HG02610 (cell line): ENCODE results near the gene GYS1.
"Not testable (repeated sequence)": the region's sequence is repeated elsewhere in the genome, so short reads cannot be mapped to it uniquely, and the experiment has no call there.

Experiments used
- ATAC-seq: cut with Tn5 transposase; IDR thresholded peaks from one replicate; pipeline ENCODE4 v1.9.1; 2021; ENCODE audit warnings: mild to moderate bottlenecking, moderate library complexity; ENCODE audit not compliant: unreplicated experiment

GYS1 gene

DNA sequence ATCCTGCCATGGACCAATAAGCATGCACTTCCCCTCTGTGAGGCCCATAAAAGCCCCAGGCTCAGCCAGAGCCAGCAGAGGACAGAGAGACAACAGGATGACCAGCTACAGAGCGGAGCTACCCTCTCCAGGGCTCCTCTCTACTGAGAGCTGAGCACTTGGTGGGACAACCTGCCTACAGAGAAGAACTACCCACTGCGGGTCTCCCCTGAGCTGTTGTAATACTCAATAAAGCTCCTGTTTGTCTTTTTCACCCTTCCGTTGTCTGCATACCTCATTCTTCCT is 45.9 kb downstream of the GYS1 start:
- no peak for ATAC-seq

DNA sequence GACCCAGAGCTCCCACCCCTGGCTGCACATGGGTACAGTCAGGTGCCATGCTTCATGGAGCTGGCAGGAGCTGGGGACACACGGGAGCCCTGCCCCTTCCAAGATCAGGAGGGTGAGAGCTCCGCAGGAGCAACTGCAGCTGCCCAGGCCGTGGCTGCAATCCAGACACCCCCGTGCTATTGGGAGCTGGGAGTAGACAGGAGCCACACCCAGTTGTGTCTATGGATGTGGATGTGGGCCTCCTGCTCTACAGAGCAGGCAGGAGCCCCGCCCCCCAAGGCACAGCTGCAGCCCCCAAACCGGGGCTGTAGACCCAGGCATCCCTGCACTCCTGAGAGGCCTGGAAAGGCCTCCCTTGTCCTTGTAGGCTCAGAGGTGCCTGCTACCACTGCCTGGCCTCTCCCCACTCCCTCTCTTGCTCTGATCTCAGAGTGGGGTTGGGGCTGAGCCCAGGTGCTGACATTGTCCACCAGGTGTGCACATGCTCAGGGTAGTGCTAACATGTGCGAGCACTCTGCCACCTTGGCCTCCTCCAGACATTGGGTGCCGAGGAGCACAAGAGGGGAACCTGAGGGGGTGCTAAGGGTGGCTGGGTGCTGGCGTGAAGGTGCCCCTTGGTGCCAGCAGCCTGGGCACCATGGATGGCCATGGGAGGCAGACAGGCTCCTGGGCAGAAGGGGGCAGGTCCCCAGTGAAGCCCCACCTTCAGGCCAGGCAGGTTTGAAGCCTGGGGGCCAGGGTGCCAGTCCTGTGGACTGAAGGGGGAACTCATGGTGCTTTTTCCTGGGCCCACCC is 46.4 kb downstream of the GYS1 start:
- ATAC-seq = no peak

DNA sequence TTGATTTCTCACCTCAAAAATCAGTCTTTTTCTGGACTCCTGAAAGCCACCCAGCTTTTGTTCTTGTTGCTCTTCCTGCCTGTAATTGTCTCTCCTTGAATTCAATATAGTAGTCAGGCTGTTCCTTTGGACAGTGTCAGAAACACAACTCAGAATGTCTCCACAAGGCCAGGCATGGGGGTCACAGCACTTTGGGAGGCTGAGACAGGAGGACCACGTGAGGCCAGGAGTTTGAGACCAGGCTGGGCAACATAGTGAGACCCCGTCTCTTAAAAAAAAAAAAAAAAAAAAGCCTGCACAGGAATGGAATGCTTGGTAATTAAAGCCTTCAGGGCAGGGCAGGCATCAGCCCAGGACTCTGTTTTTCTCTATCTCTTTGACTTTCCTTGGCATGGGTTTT is 47.3 kb downstream of the GYS1 start:
- no peak for ATAC-seq

DNA sequence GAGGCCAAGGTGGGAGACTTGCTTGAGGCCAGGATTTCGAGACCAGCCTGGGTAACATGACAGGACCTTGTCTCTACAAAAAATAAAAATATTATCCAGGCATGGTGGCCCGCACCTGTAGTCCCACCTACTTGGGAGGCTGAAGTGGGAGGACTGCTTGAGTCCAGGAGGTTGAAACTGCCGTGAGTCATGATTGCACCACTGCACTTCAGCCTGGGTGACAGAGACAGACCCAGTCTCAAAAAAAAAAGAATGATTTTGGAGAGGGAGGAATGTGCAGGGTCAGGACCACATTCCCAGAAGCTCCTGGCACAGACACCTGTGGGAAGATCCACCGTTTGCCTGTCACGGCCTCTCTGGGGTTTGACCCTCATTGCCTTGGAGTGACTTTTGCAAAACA is 47.7 kb downstream of the GYS1 start:
- ATAC-seq = no peak

DNA sequence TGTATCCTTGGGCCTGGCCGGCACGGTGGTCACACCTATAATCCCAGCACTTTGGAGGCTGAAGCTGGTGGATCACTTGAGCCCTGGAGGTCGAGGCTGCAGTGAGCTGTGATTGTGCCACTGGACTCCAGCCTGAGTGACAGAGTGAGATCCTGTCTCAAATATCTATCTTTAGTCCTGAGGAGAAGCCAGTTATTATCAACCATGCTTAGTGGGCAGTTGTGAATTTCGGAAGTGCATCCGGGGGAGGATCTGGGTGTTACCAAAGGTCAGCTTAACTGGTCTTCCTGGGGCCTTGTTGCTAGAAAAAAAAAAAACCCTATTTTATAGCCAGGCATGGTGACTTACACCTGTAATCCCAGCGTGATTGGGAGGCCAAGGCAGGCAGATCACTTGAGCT is 50.0 kb downstream of the GYS1 start:
- no peak for ATAC-seq

DNA sequence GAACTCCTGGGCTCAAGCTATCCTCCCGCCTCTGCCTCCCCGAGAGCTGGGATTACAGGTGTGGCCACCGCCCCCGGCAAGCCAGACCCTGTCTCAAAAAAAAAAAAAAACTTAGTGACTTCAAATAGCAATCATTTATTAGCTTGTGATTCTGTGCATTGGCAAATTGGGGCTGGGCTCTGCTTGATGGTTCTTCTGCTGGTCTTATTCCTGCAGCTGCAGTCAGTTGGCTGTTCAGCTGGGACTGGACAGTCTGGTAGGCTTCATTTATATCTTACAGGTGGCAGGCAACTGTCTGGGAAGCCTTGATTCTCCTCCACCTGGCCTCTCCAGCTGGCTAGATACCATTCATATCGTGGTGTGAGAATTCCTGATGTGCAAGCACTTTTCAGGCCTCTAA is 52.2 kb downstream of the GYS1 start:
- no peak for ATAC-seq

DNA sequence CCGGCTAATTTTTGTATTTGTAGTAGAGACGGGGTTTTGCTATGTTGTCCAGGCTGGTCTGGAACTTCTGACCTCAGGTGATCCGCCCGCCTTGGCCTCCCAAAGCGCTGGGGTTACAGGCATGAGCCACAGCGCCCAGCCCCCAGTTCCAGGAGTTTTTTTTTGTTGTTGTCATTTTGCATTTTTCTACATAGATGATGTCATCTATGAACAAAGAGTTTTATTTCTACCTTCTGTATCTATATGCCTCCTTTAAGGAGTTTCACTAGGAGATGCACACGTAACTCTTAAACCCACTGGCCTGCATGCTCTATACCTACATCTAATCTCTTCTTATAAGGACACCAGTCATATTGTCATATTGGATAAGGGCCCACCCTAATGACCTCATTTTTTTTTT is 54.9 kb downstream of the GYS1 start:
- ATAC-seq = no peak

DNA sequence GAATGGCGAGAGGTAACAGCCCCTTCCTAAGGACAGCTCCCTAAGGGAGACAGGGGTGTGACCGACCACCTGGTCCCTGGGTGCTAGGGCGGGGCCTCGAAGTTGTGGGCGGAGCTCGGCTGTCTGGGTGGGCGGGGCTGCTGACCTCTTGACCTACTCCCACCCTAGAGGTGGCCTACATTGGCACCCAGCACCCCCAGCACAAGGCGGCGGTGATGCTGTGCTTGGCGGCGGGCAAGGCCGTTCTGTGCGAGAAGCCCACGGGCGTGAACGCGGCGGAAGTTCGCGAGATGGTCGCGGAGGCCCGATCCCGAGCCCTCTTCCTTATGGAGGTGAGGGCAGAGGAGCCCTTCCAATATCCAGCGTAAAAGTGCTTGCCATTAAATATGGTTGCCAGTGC is 57.2 kb downstream of the GYS1 start:
- no peak for ATAC-seq

DNA sequence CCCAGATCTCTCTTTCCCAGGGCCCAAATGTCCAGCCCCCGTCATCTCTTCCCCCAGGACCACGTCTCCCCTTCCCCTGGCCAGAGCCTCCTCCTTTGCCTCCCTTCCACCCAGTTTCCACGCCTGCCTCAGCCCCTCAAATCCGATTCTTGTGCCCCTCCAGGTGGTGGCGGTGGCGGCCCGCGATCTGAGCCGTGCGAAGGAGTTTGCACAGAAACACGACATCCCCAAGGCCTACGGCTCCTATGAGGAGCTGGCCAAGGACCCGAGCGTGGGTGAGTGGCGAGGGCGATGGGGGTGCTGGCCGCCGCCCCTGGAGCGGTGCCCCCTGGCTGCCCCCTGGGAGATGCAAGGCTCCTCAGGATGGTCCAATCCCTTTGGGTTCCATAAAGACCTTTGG is 58.3 kb downstream of the GYS1 start:
- ATAC-seq = no peak

DNA sequence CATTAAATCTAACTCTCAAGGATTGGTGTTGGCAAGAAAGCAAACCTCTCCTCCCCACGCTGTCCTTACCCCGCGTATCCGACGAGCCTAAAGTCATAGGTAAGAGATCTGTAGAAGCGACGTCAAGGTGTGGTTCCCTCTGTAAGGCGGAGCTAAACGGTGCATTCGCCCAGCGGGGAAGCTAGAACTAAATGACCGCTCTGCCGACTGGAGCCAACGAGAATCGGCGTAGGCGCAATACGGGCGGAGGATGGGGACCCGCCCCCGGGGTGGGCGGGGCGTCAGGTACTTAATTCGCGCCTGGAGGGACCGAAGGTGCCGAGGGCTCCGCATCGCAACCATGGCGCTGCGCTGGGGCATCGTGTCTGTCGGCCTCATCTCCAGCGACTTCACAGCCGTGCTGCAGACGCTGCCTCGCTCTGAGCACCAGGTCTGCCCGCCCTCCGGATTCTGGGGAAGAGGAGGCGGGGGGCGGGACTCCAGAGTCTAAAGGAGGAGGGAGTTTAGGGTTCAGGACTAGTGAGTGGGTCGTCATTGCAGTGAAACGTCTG is 59.7 kb downstream of the GYS1 start, which contains the start of gene DHDH:
DHDH (plus strand) TSS at position 318 of the 551 bp plus-strand sequence; CDS start at position 341, 23 bp downstream.
- peak; percentile 46 for ATAC-seq

DNA sequence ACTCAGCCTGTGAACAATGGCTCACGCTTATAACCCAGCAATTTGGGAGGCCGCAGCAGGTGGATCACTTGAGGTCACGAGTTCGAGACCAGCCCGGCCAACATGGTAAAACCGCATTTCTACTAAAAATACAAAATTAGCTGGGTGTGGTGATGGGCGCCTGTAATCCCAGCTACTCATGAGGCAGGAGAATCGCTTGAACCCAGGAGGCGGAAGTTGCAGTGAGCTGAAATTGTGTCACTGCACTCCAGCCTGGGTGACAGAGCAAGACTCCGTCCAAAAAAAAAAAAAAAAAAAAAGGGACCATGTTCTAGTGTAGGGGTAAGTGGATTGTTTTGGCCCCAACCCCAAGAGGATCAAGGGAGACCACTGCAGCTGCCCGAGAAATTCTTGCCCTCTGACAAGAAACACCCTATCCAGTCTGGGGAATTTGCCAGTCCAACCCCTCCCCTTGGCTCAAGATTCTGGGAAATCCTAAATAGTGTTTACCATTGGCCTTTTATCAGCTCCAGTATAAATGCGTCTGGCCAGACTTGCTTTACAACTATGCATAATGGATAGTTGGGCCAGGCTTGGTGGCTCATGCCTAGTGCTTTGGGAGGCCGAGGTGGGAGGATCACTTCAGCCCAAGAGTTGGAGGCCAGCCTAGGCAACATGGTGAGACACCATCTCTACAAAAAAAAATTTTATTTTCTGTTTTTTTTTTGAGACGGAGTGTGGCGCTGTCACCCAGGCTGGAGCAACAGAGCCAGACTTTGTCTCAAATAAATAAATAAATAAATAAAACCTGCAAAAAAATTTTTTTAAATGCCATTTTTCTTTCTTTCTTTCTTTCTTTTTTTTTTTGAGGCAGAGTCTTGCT is 64.7 kb downstream of the GYS1 start:
- ATAC-seq = no peak

DNA sequence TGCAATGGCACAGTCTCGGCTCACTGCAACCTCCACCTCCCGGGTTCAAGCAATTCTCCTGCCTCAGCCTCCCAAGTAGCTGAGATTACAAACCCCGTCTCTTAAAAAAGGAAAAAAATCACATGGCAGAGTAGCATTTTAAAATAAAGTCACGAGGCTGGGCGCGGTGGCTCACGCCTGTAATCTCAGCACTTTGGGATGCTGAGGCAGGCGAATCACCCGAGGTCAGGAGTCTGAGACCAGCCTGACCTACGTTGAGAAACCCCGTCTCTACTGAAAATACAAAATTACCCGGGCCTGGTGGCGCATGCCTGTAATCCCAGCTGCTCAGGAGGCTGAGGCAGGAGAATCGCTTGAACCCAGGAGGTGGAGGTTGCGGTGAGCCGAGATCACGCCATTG is 65.4 kb downstream of the GYS1 start:
- ATAC-seq = not testable (repeated sequence)

DNA sequence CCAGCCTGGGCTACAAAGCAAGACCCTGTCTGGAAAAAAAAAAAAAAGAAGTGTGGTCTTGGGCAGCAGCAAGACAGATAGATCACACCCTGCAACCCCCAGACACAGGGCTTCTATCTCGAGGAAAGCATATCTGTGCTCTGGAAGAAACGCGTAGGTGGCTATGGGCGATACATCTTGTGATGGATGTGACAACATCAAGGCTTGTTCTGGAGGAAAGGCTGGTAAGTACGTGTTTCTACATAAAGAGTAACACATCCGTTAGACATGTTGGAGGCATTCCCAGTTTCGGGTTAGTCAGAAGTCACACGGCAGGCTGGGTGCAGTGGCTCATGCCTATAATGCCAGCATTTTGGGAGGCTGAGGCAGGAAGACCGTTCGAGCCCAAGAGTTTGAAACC is 66.2 kb downstream of the GYS1 start:
- ATAC-seq = no peak

DNA sequence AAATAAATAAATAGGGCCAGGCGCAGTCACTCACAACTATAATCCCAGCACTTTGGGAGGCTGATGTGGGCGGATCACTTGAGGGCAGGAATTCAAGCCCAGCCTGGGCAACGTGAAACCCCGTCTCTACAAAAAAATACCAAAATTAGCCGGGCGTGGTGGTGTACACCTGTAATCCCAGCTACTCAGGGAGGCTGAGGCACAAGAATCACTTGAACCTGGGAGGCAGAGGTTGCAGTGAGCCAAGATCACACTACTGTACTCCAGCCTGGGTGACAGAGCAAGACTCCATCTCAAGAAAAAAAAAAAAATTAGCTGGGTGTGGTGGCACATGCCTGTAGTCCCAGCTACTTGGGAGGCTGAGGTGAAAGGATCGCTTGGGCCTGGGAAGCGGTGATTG is 67.2 kb downstream of the GYS1 start:
- ATAC-seq = not testable (repeated sequence)

DNA sequence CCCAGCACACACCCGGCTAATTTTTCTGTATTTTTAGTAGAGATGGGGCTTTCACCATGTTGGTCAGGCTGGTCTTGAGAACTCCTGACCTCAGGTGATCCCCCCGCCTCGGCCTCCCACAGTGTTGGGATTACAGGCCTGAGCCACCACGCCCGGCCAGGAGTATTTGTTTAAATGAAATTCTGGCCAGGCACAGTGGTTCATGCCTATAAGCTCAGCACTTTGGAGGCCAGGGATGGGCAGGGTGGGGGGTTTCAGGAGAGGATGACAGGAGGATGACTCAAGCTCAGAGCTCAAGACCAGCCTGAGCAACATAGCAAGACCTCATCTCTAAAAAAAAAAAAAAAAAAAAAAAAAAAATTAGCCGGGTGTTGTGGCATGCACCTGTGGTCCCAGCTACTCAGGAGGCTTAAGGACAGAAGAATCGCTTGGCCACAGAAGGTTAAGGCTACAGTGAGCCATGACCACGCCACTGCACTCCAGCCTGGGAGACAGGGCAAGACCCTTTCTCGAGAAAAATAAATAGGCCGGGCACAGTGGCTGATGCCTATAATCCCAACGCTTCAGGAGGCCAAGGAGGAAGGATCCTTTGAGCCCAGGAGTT is 67.8 kb downstream of the GYS1 start:
- no peak for ATAC-seq

DNA sequence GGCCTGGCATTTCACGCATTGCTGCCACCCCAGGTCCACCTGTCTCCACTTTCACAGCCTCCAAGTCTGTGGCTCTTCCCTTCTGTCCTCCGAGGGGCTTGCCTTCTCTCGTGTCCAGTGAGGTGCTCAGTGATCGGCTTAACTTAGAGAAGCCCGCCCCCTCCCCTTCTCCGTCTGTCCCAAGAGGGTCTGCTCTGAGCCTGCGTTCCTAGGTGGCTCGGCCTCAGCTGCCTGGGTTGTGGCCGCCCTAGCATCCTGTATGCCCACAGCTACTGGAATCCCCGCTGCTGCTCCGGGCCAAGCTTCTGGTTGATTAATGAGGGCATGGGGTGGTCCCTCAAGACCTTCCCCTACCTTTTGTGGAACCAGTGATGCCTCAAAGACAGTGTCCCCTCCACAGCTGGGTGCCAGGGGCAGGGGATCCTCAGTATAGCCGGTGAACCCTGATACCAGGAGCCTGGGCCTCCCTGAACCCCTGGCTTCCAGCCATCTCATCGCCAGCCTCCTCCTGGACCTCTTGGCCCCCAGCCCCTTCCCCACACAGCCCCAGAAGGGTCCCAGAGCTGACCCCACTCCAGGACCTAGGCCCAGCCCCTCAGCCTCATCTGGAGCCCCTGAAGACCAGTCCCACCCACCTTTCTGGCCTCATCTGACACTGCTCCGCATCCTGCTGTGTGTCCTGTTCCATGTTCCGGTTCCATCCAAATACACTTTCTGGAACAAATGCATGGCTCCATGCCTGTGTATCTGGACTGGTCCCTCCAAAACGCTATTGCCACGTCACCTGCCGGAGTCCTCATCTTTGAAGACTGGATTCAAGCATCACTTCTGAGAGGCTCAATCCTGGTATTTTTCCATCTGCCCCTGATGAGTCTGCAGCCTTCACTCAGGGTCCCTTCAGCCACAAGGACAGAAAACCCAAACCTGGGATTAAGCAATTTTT is 70.3 kb downstream of the GYS1 start:
- ATAC-seq = no peak

DNA sequence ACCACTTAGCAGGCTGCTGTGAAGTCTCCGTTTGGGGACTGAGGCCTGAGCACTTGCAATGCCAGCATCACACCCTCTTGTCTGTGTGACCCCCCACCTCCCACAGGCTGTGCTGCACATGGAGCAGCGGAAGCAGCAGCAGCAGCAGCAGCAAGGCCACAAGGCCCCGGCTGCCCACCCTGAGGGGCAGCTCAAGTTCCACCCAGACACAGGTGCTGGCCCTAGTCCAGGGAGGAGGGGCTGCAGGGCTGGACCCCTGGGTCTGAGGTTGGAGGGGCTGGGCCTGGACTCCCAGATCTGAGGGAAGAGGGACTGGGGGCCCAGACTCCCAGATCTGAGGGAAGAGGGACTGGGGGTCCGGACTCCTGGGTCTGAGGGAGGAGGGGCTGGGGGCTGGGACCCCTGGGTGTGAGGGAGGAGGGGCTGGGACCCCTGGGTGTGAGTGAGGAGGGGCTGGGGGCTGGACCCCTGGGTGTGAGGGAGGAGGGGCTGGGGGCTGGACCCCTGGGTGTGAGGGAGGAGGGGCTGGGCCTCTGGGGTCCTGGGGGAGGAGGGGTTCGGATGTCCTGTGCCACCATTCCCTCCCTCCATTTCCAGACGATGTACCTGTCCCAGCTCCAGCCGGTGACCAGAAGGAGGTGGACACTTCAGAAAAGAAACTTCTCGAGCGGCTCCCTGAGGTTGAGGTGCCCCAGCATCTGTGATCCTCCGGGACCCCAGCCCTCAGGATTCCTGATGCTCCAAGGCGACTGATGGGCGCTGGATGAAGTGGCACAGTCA is 71.2 kb downstream of the GYS1 start:
- no peak for ATAC-seq

DNA sequence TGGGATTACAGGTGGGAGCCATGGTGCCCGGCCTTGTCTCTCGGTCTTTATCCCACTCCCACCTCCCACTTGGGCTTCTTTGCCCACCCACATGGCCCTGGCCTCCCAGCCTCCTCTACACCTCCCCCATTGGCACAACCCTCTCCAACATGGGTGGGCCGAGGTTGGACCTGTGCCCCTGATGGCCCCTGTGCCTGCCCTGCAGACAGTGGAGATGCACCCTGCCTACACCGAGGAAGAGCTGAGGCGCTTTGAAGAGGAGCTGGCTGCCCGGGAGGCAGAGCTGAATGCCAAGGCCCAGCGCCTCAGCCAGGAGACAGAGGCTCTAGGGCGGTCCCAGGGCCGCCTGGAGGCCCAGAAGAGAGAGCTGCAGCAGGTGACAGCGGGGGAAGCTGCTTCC is 72.2 kb downstream of the GYS1 start:
- no peak for ATAC-seq

DNA sequence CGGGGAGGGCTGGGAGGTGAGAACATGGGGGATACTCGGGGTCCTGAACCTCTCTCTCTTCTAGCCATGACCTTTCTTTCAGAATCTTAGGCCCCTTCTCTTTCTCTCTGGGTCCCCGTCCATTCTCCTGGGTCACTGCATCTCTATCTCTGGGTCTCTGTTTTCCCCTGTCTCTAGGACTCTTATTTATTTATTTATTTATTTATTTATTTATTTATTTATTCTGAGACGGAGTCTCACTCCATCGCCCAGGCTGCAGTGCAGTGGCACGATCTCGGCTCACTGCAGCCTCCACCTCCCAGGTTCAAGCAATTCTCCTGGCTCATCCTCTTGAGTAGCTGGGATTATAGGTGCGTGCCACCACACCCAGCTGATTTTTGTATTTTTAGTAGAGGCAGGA is 73.8 kb downstream of the GYS1 start:
- not testable (repeated sequence) for ATAC-seq

DNA sequence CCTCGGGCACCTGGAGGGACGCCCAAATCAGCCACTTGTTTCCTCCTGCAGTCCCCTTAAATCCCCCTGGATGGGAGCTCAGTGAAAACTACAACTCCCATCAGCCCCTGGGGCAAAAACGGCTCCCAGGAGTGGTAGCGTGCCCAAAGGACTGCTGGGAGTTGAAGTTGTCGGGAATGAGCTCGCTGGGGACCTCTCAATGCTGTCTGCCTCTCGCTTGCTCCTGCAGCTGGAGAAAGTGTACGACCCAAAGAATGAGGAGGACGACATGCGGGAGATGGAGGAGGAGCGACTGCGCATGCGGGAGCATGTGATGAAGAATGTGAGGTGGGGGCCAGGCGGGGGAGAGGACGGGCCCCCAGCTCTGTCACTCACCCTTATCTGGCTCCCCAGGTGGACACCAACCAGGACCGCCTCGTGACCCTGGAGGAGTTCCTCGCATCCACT is 74.3 kb downstream of the GYS1 start:
- no peak for ATAC-seq
